GM23338 (cell line): ENCODE measurements around the gene SNAP25. TPM values are rescaled to one million over a fixed set of nuclear protein-coding genes. Genes with fewer than 3 reads are reported as not detected.

ENCODE experiments used
- CREB1 ChIP-seq: fragments of 250-450 bp; sonication (Bioruptor Pico); IDR thresholded peaks from 2 replicates; pipeline ENCODE4 v1.5.0; 2020; ENCODE audit warnings: low read depth, mild to moderate bottlenecking, moderate library complexity
- EZH2 ChIP-seq: fragments of 200-600 bp; sonication (generic); IDR thresholded peaks from one replicate; pipeline ENCODE4 v1.8.0; 2017; ENCODE audit warnings: antibody characterized with exemption, mild to moderate bottlenecking, low read depth; ENCODE audit not compliant: unreplicated experiment
- EZH2phosphoT487 ChIP-seq: fragments of 200-600 bp; sonication (generic); IDR thresholded peaks from one replicate; pipeline ENCODE4 v1.8.1; 2018; ENCODE audit warnings: antibody characterized with exemption; ENCODE audit not compliant: unreplicated experiment
- NANOG ChIP-seq: IDR thresholded peaks from 2 replicates; pipeline ENCODE4 v1.6.1; 2016; ENCODE audit warnings: antibody characterized with exemption, borderline replicate concordance
- POLR2AphosphoS5 ChIP-seq: IDR thresholded peaks from 2 replicates; pipeline ENCODE4 v1.6.1; 2016; ENCODE audit warnings: antibody characterized with exemption, low read depth
- REST ChIP-seq: IDR thresholded peaks from one replicate; pipeline ENCODE4 v1.6.1; 2018; ENCODE audit warnings: antibody characterized with exemption; ENCODE audit not compliant: unreplicated experiment
- ZNF331 ChIP-seq: fragments of 250-450 bp; sonication (Bioruptor Pico); IDR thresholded peaks from 2 replicates; pipeline ENCODE4 v1.5.0; 2020; ENCODE audit warnings: low read depth, mild to moderate bottlenecking, moderate library complexity
- ZNF462 ChIP-seq: fragments of 250-450 bp; sonication (Bioruptor Pico); IDR thresholded peaks from 2 replicates; pipeline ENCODE4 v1.5.0; 2020; ENCODE audit warnings: mild to moderate bottlenecking, moderate library complexity
- polyA plus RNA-seq: library from polyadenylated mRNA; unstranded; fragments of >200 nt; fragmentation: Nextera tagmentation; extraction: Ambion mirVana; gene quantifications from 2 replicates; pipeline ENCODE4 v1.2.1, GENCODE V29; 2016
- total RNA-seq: library from RNA; depleted of rRNA; stranded (reverse); fragments of >200 nt; shearing (Covaris generic); gene quantifications from 2 replicates; pipeline ENCODE4 v1.2.3, GENCODE V29; 2014

SNAP25 gene
- total and polyA plus RNA-seq, 2 experiments from 2014 or later: 0.82 to 1.3 TPM

- TF ChIP-seq ZNF462 (CRISPR knock-in tag): no peak
- no peak for TF ChIP-seq POLR2AphosphoS5
- no peak for TF ChIP-seq NANOG
- no peak for TF ChIP-seq EZH2
- no peak for TF ChIP-seq EZH2phosphoT487
- no peak for TF ChIP-seq REST
- TF ChIP-seq ZNF331: no peak
- no peak for TF ChIP-seq CREB1 (CRISPR knock-in tag)
These were observed 120.0 kb downstream of the SNAP25 start (continued) for GRCh38 chr20:10338426-10339180.
